HS-27A (cell line): Measurements from ENCODE around the gene SCAPER.
A peak's percentile ranks its signal among the peaks of the same experiment; 100 is the strongest.

Experiments
- DNase-seq: peaks from one replicate; pipeline ENCODE4 v3.0.0-alpha.2; 2012; ENCODE audit warnings: low read depth, missing footprints

The SCAPER gene

DNA sequence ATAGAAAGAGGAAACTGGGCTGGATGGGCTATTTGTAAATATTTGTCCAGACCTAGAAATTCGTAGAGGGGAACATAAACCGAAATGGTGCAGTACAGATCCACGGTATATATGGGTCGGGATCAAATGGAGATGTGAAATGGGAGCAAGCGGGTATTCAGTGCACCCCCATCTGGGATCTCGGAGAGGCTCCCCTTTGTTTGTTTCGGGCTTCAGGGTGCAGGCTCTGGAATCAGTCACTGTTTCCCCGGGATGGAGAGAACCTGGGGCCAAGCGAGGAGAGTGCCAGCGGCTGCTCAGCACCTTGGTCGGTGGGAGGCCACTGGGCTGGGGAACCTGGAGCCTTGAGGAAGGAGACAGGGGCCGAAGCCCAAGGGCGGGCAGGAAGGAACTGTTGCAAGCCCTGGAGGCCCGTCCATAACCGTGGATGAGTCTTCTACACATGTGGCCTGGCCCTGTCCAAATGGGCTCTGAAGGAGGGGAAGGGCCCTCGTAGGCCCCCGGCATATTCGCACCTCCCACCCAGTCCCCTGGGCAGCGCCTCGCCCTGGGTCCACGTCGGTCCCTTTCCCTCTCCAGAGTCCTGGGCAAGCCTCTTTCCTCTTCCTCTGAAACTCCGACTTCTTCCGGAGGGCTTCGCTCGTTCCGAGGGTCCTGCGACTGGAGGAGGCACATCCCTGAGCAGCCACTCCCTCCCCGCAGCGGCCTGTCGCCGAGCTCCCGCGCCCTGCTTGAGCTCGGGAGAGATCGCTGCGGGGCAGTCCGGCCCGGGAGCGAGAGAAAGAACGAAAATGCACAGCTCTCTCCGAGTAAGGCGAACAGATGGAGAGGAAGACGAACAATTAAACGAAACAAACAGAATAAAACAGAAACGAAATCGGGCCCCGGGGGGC is 565.6 kb downstream of the SCAPER start:
- DNase-seq, result no peak

GRCh38 chr15:76338486-76339304 is 566.4 kb downstream of the SCAPER start:
- no peak for DNase-seq

DNA sequence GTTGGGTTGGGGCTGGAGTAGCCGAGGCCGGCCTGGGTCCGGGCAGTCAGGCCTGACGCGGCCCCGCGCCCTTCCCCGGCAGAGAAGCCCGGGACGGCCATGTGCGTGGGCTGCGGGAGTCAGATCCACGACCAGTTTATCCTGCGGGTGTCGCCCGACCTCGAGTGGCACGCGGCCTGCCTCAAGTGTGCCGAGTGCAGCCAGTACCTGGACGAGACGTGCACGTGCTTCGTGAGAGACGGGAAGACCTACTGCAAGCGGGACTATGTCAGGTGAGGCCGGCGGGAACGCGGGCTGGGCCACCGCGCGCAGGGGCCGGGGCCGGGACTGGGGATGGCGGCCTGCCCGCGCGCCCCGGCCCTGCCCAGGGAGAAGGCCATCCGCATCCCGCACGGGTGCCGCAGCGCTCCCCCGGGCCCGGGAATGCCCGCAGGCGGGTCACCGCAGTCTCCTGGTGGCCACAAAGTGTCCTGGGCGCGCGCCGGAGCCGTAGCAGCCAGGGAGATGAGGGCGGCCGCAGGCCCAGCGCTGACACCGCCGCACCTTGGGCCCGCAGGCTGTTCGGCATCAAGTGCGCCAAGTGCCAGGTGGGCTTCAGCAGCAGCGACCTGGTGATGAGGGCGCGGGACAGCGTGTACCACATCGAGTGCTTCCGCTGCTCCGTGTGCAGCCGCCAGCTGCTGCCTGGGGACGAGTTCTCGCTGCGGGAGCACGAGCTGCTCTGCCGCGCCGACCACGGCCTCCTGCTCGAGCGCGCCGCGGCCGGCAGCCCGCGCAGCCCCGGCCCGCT is 567.2 kb downstream of the SCAPER start:
- DNase-seq, result no peak

- DNase-seq, result no peak
These were observed 568.0 kb downstream of the SCAPER start for GRCh38 chr15:76337059-76337695.

- DNase-seq, result peak; percentile 84
These were observed 568.7 kb downstream of the SCAPER start, which contains the start of gene ISL2 for GRCh38 chr15:76336254-76337058. Gene ISL2, plus strand, starts transcription at chr15:76336773. Its CDS starts 111 bp downstream, at chr15:76336884.

DNA sequence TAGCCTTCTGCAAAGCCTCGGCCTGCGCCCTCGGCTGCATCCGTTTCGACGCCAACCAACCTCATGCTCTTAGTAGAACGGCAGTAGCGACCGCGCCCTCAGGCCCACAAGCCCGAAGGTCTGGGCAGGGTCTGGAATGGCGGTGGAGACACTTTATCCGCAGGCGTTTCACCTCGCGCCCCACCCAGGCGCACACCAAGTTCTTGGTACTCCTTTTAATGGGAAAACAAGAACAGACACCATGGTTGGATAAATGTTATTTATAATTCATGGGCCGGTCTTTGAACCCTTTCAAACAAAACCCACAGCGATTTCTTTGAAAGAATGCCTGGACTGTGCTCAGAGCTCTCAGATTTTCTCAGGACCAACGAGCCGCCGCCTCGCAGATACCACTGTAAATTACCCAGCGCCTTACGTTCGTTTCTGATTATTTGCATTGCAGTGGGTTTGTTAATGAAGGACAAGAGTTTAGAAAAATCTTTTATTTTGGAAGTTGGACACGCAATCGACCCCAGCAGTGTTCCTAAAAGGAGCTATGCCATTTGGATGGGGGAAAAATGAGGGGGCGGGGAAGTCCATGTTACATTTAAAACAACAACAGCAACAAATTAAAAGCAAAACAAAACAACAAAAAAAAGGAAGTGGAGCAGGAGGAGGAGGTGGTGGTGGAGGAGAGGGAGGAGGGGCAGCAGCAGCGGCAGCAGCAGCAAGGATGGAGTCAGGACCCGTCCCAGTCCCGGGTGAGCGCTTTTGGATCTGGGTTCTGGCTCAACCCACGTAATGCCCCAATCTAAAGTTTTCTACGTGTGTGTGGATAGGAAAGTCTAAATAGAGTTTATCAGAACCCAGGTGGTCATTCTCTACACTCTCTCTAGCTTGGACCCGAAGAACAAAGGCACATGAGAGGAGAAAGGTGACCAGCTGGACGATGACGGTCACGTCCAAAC is 569.6 kb downstream of the SCAPER start:
- DNase-seq, result no peak

GRCh38 chr15:76334438-76335306 is 570.5 kb downstream of the SCAPER start:
- DNase-seq, result no peak

DNA sequence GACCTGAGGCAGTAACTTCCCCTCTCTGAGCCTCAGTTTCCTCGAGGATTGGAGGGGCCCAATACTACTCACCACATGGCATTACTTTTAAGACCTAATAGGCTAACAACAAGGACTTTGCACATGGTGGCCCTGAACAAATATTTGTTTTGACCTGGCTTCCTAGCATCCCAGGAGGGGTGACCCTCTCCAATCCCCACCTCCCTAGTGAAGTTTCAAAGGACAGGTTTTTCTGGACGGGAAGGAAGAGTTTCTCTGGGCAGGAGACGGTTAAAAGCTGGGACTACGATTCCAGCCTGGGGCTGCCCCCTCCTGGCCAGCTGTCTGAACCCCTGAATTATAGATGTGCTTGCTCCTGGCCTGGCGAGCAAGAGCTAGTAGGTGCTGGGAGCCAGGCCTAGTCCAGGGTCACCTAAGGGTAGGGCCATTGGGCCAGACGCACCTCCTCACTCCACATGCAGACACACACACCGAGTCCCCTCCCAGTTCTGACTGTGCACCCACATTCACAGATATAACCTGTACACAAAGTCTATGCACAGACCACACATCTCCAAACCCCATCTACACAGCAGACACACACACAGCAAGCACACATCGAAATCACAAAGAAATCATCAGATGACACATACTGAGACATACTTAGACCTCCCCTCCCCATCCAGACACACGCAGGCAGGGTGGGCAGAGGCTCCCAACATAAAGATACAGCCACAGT is 571.3 kb downstream of the SCAPER start:
- no peak for DNase-seq

- DNase-seq, result no peak
These were observed 571.8 kb downstream of the SCAPER start for GRCh38 chr15:76333309-76333708.

DNA sequence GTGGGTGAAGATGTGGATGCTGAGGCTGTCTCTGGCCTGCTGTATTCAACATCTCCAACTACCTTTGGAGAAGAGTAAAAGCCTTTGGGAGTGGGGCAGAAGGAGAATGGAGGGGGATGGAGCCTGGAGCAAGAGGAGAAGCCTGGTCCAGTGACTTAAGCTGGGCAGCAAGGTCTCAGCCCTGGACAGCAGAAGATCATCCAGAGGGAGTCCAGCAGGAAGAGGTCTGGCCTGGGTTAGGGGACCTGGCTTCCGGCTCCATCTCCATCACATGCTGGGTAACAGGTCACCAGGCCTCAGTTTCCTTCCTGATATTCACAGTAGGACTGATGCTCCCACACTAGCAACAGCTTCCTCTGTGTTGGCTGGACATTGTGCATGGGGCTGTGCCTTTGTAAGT is 572.3 kb downstream of the SCAPER start:
- no peak for DNase-seq

GRCh38 chr15:76330080-76330680 is 575.0 kb downstream of the SCAPER start:
- DNase-seq, result peak; percentile 50

DNA sequence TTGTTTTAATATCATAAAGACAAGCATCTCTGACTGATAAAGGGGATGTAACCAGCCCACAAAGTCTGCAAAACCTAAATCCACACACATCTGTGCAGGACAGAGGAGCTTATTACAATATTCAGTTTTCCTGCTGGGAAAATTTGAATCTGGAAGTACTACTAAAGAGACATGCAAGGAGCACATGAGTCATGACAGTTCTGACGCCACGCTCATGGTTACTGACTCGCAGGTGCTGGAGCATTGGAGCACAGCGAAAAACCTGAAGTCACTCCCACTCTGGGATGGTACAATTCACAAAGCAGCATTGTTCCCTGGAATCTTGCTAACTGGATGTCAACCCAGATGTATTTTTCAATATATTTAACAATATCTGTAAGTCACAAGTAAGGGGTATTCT is 576.2 kb downstream of the SCAPER start:
- DNase-seq, result no peak

- DNase-seq, result no peak
These were observed 576.9 kb downstream of the SCAPER start for GRCh38 chr15:76328106-76328696.

GRCh38 chr15:76327191-76328105 is 577.7 kb downstream of the SCAPER start:
- DNase-seq, result peak; percentile 84

DNA sequence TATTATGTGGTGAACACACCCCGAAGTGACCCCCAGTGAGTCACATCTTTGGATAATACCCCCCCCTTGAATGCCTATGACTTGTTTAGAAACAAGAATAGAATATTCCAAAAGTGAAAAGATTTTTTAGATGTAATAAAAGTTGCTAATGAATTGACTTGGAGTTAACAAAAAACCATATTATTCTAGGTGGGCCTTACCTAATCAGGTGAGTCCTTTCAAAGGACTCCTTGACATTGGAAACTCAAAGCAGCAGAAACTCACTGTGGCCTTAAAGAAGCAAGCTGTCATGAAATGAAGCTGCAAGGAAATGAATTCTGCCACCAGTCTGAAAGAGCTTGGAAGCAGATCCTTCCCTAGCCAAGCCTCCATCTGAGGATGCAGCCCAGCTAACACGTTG is 579.4 kb downstream of the SCAPER start:
- DNase-seq, result no peak

DNA sequence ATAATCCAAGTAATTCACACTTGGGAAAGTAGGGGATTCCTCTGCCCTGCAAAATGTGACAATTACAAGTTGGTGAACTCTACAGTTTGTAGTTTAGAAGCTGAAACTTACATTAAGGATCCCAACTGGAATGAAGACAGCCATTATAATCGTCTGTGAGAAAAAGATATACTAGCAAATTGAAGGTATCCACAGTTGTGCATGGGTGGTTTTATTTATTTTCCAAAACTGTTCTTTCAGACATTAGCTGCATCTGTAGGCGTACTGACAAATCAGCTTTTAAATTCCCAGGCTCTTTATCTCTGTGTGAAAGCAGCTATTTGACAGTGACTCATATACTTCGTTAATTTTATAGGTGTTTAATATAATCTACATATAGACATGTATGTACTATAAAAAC is 581.1 kb downstream of the SCAPER start:
- no peak for DNase-seq
